Esophagus (tissue), 2 donors: ENCODE results near the gene ANKRD26. TPM values are rescaled to one million over a fixed set of nuclear protein-coding genes. Genes with fewer than 3 reads are reported as not detected.

ENCODE experiments used
- polyA plus RNA-seq, 2 donors: library from polyadenylated mRNA; stranded (reverse); fragments of 200-250 nt; gene quantifications; one replicate each; pipeline ENCODE4 v1.2.3, GENCODE V29; 2013
- donor health status: healthy with polysubstance abuse.
- donor health status: Bipolar disorder and iron deficiency.

Gene ANKRD26
- polyA plus RNA-seq, 2 donors: 1.5 to 2.6 TPM

Other genes starting within 250 kb of the ANKRD26 start
- gene ABI1, start 239.5 kb downstream of the ANKRD26 start, polyA plus RNA-seq: 10 to 100 TPM; 36.8 to 42.8 TPM
- 10 to 100 TPM; 17.3 to 40.7 TPM for gene YME1L1, start 53.9 kb upstream of the ANKRD26 start, polyA plus RNA-seq
- 1 to 10 TPM; 4.2 to 5.6 TPM for gene MASTL, start 54.9 kb upstream of the ANKRD26 start, polyA plus RNA-seq
- gene ACBD5, start 140.3 kb upstream of the ANKRD26 start, polyA plus RNA-seq: 1 to 10 TPM; 6.3 to 6.8 TPM